ENCODE measurements around the gene IL10RA. TPM values are rescaled to one million over a fixed set of nuclear protein-coding genes. Genes with fewer than 3 reads are reported as not detected.
"Not testable (repeated sequence)": the region's sequence is repeated elsewhere in the genome, so short reads cannot be mapped to it uniquely, and the experiment has no call there.

IL10RA gene
- total and polyA plus RNA-seq, 9 of the 15 experiments (the other 6 are each of a cell fraction or from before 2014, with no cell fraction given), result 0.17 to 17.3 (median 2.9) TPM

GRCh38 chr11:118007563-118008270, 21.5 kb downstream of the IL10RA start (continued):
- TF ChIP-seq FOXM1 (IDR thresholded peaks at IDR 0.05; ENCODE audit: low read depth) (peak; percentile 40; the same call in 1 of the 2 replicates), EP300 (IDR thresholded peaks at IDR 0.05; ENCODE audit: low read length) (peak; percentile 84), NCOR1 (IDR thresholded peaks at IDR 0.05) (peak; percentile 71), ARID1B (IDR thresholded peaks at IDR 0.05) (peak; percentile 90), PML (IDR thresholded peaks at IDR 0.05; ENCODE audit: low read length) (peak; percentile 32; the same call in 1 of the 2 replicates)
- TF ChIP-seq FOXM1 (CRISPR knock-in tag; IDR thresholded peaks at IDR 0.05; ENCODE audit: low read depth), result not testable (repeated sequence)
- TF ChIP-seq, protein P1, sequence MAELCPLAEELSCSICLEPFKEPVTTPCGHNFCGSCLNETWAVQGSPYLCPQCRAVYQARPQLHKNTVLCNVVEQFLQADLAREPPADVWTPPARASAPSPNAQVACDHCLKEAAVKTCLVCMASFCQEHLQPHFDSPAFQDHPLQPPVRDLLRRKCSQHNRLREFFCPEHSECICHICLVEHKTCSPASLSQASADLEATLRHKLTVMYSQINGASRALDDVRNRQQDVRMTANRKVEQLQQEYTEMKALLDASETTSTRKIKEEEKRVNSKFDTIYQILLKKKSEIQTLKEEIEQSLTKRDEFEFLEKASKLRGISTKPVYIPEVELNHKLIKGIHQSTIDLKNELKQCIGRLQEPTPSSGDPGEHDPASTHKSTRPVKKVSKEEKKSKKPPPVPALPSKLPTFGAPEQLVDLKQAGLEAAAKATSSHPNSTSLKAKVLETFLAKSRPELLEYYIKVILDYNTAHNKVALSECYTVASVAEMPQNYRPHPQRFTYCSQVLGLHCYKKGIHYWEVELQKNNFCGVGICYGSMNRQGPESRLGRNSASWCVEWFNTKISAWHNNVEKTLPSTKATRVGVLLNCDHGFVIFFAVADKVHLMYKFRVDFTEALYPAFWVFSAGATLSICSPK (IDR thresholded peaks at IDR 0.05; ENCODE audit: borderline replicate concordance), result 0 out of 2 replicates have a peak, but pooled peaks have one; percentile 75

GRCh38 chr11:118008271-118008911, 22.2 kb downstream of the IL10RA start:
- ATAC-seq (no peak), DNase-seq (ENCODE audit: extremely low read depth in 1 of 4, low spot score in 3 of 4) (no peak), FAIRE-seq (no peak)
- WGBS (ENCODE audit: insufficient coverage, low coverage, missing lambda C conversion rate), result 54% methylated on average over 4 of the region's 4 CpGs
- Histone ChIP-seq H4K20me1 (replicated peaks; ENCODE audit: control insufficient read depth, insufficient read depth, low read length) (no peaks in the 10 kb centered on the region), H3K9me1 (ENCODE audit: control insufficient read depth, insufficient read depth, low read length) (no peaks in the 10 kb centered on the region), H3K4me3 (no peak overlapping the region), H3K9me3 (replicated peaks; ENCODE audit: control insufficient read depth, insufficient read depth, low read depth, low read length) (no peaks in the 10 kb centered on the region; the same call in 1 of the 2 replicates), H3K4me2 (ENCODE audit: insufficient read depth, low read length) (no peak overlapping the region), H3K27ac (ENCODE audit: extremely low read depth, low read depth, low read length) (no peak overlapping the region), H3K36me3 (ENCODE audit: control insufficient read depth, insufficient read depth, low read length) (no peaks in the 10 kb centered on the region; the same call in 2 of the 3 replicates), H3K79me2 (ENCODE audit: control insufficient read depth, insufficient read depth, low read length) (no peaks in the 10 kb centered on the region), H3K27me3 (ENCODE audit: control insufficient read depth in 2 of 2, insufficient read depth in 2 of 2, low read length in 2 of 2) (no peaks in the 10 kb centered on the region), H2AFZ (ENCODE audit: low read depth, low read length) (no peak overlapping the region), H3K4me1 (replicated peaks in 1 of 2; ENCODE audit: control insufficient read depth in 2 of 2, insufficient read depth in 2 of 2, low read length in 2 of 2) (peaks cover 73 to 90% of the 10 kb centered on the region in 2 experiments), H3K9ac (ENCODE audit: insufficient read depth in 1 of 2, low read depth in 2 of 2, low read length in 2 of 2) (no peak overlapping the region)
- POLR2A ChIA-PET, result interaction anchor here (1.2 kb wide), 1 partner anchor 10 kb away, joined by 3 read pairs; no protein-coding TSS in a partner anchor
- CTCF ChIA-PET (ENCODE audit: low intra/inter-chr PET ratio), result no interaction called here
- intact Hi-C loops (cut with micrococcal nuclease), result no loop called here
- in situ Hi-C loops (cut with MboI), result no loop called here
- TF ChIP-seq ZNF79 (CRISPR knock-in tag; IDR thresholded peaks at IDR 0.05; ENCODE audit: low read depth), result no peak
- TF ChIP-seq CEBPB (tag; IDR thresholded peaks at IDR 0.05), result peak; percentile 36; the same call in 1 of the 2 replicates
- no peak for TF ChIP-seq CEBPG (CRISPR knock-in tag; IDR thresholded peaks at IDR 0.05)
- TF ChIP-seq CEBPG (tag; conservative IDR thresholded peaks at IDR 0.05 in 1 of 2, IDR thresholded peaks at IDR 0.05 in 1 of 2), result 0 out of 4 replicates have a peak, but pooled peaks have one; percentile 20 to 38
- no TSS peak for BruUV-seq (replicated peaks)
